ENCODE data around the gene RFTN1.

Gene RFTN1

DNA sequence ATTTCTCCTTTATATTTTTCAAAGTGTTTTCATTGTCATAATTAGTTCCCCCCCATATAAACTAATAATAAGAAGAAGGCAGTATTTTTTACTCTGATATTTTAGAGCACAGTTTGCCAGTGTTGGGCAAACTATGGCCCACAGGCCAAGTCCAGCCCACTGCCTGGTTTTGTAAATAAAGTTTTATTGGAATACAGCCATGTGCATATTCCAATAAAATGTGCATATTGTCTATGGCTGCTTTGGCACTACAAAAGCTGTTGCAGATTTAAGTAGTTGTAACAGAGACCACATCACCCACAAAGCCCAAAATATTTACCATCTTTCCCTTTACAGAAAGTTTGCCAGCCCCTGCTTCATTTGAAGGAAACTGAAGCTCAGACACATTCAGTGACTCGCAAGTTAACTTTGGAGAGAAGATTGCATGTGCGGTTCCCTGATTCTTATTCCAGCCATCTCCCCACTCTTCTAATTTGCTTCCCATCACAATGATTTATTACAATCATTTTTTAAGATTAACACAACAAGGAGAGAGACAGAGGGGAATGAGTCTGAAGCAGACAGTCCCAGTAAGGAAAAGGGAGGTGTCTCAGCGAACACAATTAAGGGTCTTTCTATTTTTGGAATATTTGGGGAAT is 48.9 kb downstream of the RFTN1 start:
- no peak for DNase-seq (ENCODE audit: low spot score)

DNA sequence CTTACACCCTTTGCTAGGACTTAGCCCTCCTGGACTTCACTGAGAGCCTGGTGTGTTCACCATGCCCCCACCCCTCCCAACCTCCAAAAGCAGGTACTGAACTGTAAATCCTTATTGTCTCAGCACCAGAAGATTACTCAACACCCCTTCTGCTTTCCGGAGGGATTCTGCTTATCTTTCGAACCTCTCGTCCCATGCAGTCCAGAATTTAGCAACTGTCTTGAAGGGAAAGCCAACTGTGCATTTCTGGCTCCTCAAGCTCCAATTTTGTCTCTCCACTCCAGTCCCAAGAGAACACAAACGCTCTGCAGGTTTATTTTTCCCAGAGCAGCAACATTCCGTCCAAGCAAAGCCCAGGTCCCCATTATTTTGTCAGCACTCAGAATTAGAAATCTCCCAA is 49.6 kb downstream of the RFTN1 start:
- no peak for DNase-seq (ENCODE audit: low spot score)

DNA sequence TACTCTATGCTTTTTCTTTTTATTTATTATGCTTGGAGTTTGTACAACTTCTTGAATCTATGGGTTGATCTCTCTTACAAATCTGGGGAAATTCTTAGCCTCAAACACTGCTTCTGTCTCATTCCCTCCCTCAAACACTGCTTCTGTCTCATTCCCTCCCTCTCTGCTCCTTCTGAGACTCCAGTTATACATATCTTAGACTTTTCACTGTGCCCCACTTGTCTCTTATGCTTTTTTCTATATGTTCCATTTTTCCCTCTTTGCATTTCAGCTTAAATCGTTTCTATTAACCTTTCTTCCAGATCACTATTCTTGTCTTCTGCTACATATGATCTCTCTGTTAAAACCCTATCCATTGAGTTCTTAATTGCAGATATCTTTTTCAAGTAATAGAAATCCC is 50.4 kb downstream of the RFTN1 start:
- no peak for DNase-seq (ENCODE audit: low spot score)

DNA sequence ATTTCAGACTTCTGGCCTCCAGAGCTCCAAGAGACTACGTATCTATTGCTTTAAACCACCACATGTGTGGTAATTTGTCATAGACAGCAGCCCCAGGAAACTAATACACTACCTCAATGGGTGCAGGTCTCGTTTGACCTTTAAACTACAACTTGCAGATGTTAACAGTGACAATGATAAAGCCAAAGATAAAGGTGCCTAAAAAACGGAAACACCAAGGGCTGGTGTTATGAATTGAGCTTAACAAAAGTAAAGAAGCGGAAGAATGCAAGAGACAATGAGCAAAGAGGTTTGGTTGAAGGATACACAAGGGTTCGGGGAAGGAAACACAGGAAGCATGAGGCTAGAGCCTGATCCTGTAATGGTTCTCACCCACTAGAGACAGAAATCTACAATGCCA is 50.8 kb downstream of the RFTN1 start:
- DNase-seq (ENCODE audit: low spot score), result no peak

DNA sequence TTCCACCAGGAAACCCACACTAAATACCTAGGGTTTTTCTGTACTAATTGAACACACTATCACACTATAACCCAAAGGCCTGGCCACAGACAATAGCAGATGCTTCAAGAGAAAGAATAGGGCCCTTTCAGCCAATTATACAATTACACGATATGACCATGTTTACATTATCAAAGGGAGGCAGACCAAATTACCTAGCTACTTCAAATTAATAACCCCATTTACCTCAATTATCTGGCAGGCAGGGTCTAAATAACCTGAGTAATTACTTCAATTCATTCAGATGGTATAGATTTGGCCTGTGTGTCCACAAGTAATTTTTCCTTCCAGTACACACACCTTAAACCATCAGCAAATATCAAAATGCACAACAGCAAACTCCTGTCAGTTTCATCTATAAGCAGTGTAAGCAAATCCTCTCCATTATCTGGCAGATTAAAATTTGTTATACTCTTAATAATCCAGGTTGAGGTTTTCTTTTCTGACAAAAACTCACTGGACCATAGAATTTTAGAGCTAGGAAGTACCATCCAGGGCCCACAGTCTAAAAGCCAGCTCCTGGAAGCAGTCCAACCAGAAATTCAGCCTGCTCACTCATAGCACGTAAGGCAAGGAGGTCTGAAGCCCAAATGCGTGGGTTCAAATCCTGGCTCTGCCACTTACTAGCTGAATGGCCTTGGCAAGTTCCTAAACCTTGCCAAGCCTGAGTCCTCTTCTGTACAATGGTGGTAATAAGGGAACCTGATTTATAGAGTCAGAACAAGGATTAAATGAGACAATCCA is 51.8 kb downstream of the RFTN1 start:
- no peak for DNase-seq (ENCODE audit: low spot score)

DNA sequence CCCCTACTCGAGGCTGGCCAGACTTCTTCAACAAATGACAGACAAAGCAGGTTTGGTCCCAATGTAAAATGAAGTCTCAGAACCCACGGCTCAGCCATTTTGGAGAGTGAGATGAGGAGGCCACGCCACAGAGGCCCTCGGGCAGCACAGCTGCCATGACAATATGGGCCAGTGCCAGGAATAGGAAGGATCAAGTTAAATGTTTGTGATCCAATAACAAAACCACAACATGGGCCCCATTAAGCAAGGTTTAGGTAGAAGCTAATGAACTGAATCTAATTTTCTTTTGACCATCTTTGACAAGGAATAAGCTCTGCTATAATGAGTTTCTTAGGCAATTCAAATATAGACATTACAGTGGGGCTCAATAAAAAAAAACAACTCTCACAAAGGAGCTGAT is 52.6 kb downstream of the RFTN1 start:
- no peak for DNase-seq (ENCODE audit: low spot score)

DNA sequence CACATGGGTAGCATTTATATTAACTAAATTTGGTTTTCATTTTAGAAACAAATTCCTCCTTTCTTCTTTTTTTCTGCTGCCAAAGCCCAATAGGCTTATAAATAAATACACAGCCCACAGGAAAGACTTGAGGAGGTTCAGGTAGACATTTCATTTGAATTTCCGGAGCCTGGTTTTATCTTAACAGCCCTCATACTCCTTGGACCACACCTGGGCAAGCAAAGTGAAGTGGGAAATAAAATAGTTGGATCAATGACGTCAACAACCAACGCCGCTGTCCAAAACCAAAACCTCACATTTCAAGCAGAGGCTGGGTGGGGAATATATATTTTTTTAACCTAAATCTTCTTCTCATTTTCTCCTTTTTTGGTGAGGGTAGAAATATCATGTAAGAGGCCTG is 53.2 kb downstream of the RFTN1 start:
- no peak for DNase-seq (ENCODE audit: low spot score)

DNA sequence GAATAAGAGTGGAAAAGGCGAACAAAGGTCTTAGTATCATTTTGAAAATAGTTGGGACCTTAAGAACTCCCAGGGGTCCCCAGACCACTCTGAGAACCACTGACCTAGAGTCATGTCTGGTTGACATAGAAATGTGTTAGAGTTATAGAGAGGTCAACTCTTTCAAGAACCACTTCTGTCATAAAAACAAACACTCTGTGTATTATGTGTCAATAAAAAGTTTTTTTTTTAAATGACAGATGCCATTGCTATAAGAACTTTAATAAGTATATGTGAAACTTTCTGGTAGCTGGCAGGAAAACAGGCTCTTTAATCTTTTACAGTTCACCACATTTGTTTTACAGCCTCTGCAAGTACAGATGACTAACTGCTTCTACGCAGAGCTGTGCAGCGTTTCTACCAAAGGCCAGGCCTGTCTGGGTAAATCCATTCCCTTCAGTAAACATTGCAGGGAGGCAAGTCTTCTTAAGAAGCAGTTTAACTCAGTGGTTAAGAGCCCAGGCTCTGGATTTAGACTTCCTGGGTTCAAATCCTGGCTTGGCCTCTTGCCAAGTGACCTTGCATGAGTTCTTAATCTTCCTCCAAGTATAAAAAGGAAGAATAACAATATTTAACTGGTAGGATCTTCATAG is 56.6 kb downstream of the RFTN1 start:
- no peak for DNase-seq (ENCODE audit: low spot score)

DNA sequence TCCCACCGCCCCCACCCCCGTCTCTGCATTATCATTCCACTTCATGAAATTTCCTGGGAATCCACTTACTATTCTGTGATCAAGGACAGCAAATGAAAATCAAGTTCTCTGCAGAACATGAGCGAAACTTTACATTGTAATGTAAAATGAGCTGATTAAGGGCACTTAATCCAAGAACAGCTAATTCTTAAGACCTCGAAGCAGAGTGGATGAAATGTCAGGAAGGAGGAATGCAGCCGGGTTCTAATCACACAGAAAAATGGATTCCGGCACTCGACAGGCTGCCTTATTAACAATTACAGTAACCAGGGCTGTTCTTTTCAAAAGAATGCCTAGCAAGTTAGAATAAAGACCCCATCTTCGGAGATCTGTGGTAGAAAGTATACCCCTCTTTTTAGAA is 57.5 kb downstream of the RFTN1 start:
- DNase-seq (ENCODE audit: low spot score), result no peak

DNA sequence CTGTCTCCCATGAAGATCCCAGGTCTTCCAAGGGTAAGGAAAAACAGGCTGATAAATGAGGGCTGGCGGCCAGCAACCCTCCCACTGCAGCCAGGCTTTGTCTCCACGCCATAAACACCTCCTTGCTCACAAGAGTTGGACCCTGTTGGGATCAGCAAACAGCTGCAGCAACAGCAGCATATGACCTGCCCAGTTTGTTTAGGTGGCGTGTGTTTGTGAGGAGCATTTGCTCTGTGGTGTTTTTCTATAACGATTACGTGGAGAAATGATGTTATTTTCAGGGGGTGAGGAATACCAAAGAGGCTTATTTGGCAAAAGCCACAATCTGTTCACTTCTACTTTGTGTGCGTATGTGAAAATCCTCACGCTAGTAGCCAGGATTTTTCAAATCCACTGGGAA is 58.5 kb downstream of the RFTN1 start:
- no peak for DNase-seq (ENCODE audit: low spot score)

DNA sequence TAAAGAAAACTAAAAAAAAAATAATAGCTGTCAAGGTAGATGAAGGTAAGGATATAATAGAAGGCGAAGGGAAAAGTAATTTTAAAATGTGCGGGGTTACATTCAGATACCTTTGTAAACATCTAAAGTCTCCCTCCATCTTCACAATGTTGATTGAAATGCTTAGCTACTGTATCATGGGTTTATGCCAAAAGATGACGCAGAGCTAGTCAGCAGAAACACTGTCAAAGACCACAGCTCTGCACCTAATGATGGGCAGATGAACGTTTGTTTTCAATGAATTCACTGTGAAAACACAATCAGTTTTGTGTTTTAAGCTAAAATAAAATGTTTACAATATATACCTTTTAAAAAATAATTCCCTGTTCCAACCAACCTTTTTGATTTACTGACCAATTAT is 61.2 kb downstream of the RFTN1 start:
- peak; percentile 67 for DNase-seq (ENCODE audit: low spot score)

DNA sequence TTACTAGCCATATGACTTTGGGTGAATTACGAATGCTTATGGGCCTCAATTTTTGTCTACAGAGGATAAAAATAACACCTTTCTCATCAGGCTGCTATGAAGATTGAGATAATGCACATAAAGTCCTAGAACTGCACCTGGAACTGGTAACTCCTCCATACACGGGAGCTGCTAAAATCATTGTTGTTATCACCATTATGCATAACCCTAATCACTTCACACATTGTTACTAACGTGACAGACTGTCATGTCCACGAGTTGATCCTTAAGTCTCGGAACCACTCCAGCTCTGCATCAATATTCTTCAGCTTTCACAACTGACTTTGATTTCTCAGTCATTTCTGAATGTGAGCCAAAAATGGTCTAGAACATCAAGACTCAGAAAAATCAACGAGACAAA is 64.1 kb downstream of the RFTN1 start:
- DNase-seq (ENCODE audit: low spot score), result no peak

DNA sequence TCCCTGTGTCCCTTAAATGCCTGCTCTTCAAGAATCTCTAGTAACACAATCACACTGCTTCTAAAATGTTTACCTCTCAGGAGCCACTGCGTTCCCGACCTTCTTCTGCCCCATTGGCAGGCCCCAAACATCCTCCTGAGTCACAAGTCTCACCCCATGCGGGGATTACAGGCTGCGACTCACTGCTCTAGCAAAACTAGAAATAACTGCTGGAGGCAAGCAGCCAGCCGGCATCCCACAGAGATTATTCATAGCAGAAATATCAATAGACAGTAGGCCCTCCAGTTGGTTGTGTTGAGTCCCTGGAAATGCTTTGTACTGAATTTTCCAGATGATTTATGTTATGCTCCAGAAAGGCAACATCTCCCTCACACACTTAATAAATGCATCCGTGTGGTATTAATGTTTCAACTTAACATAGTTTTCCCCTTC is 64.8 kb downstream of the RFTN1 start:
- peak; percentile 67 for DNase-seq (ENCODE audit: low spot score)

DNA sequence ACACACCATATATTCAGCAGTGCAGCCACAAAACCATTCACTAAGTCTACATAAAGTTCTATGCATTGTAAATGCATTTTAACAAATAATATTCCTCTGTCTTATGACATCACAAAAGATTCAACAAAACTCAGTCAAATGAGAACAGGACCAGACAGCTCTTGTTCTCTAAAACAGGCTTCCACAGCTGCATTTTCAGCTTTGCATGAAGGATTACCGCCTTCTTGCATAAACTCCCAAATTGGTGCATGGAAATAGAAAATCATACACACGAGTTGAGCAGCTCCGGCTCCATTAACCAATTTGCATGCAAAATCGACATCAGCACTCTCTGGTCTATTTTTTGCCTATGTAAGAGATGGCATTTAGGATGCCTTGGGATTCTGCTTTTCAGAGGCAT is 66.4 kb downstream of the RFTN1 start:
- DNase-seq (ENCODE audit: low spot score), result no peak

DNA sequence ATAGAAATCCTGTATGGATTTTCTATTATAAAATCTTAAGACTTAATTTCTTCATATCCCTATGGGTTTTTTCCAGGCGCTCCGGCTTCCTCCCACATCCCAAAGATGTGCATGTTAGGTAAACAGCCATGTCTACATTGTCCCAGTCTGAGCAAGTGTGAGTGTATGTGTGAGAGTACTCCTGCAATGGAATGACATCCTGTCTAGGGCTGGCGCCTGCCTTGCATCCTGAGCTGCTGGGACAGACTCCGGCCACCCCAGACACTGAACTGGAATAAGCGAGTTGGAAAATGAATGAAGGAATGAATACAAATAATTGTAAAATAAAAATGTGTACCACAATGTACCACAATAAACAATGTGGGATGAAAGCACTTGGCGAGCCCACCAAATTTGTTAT is 69.2 kb downstream of the RFTN1 start:
- no peak for DNase-seq (ENCODE audit: low spot score)

DNA sequence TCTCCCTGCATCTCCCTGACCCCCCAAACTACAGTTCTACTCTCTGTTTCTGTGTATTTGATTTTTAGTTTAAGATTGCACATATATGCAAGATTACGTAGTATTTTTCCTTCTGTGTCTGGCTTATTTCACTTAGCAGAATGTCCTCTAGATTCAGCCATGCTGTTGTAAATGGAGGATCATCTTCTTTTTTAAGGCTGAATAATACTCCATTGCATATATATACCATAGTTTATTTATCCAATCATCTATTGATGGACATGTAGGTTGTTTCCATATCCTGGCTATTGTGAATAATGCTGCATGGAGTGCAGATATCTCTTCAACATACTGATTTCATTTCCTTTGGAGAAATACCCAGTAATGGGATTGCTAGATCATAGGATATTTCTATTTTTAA is 70.8 kb downstream of the RFTN1 start:
- DNase-seq (ENCODE audit: low spot score), result no peak

DNA sequence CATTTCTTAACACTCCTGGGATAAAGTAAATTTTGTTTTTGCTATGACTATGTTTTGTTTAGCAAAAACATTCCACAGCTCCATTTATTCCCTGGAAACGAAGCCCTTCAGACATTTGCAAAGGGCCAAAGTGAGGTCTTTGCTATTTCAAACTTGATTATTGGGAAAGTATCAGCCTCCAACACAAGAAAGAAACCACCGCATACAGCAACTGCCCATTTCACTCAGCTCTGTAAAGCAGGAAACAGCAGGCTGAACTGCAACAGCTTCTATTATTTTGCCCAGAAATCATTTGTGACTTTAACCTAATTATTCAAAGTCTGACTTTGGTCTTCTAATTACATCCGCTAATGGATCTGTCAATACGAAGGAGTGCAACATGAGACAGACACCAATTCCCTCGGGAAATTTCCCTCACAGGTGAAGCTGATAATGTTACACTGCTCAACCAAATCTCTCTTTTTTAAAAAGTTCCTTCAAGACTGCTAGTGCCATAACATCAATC is 72.1 kb downstream of the RFTN1 start:
- DNase-seq (ENCODE audit: low spot score), result no peak

DNA sequence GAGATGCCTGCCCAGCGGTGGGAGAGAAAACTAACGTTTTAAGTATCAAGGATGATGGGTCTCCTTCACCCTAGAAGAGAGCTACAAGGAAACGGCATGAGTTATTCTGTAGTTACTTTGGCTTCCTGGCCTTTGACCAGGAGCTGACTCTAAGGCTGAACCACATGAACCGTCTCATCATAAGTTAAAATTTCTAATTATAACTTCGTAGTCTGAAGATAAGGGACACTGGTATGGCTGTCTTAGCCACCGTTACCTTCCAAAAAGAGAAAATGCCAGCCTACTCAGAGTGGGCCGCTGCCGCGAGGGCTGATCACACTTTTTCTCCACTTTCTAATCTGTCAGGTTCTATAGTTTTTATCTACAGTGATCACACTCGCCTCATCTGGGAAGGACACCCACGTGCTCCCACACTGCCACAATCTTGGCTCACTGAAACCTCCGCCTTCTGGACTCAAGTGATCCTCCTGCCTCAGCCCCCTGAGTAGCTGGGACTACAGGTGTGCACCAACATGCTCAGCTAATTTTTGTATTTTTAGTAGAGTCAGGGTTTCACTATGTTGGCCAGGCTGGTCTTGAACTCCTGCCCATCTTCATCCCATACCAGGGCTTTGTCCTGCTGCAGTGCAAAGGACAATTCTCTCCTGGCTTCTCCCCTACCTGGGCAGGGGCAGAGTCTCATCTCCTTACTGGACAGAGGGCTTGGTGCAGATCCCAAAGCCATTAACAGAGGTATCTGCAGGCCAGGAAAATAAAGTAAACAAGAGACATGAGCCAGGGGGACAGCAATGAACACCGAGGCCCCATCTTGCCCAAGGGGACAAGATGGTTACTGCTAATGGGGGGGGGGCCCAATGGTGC is 73.4 kb downstream of the RFTN1 start:
- DNase-seq (ENCODE audit: low spot score), result no peak

DNA sequence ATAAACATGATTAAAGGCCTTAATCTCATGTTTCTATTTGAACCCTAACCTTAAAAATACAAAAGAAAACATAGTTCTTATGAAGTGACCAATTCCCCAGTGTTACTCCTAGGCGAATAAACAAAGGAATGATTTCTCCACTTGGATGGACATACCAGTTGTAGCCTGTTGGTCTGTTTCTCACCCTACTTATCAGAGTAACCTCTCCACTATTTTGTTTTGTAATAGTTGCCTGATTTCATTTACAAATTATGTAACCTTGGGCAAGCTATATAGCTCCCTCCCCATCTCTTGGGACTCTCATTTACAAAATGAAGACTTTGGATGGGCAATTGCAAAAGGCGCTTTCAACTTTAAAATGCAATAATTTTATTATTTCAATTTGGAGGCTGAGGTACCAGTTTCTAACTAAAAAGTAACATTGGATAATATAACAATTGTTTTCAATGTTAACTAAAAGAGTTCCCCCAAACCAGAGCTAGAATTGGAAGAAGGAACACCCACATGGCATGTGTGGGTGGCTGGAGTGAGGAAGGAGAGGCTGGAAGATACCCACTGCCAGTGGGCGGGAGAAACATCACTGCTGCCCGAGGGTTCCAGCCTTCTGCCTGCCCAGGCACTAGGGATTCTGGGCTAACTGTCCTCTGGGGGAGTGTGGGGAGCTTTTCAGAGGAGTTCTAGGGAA is 74.2 kb downstream of the RFTN1 start:
- DNase-seq (ENCODE audit: low spot score), result no peak

DNA sequence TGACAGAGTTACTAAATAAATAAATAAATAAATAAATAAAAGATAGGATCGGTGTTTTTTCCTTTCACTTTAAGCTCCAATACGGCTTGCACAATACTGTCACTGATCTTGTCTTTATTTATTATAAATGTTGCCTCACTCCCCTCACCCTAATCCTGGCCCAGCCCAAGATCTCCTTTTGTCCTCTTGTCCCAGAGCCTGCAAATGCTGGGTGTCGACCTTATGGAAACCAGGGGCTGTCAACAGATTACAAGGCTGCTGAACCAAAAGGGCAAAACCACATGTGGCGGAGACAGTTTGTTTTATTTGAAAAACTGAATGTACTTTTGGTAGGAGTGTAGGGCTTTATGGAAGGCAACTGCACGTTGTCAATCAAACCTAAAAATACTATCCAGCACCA is 75.9 kb downstream of the RFTN1 start:
- no peak for DNase-seq (ENCODE audit: low spot score)

DNA sequence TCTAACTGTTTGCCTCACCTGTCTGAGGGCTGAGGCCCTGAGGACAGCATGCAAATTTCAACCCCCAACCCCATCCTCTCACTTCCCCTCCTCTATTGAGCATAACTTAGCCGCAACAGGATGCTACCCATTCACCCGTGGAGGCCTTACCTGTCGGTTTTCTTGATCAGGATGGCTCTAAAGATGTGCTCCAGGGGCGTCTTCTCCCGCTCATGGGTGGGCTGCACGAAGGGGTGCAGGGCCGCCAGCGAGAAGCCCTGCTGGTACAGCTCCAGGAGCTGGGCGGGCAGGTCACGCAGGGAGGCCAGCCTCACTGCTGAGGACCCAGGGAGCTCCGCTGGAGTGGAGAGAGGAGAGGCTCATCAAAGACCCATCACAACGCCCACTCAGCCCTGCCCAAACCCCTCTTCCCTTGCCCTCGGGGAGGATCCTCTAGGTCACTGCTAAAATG is 79.8 kb downstream of the RFTN1 start:
- no peak for DNase-seq (ENCODE audit: low spot score)

DNA sequence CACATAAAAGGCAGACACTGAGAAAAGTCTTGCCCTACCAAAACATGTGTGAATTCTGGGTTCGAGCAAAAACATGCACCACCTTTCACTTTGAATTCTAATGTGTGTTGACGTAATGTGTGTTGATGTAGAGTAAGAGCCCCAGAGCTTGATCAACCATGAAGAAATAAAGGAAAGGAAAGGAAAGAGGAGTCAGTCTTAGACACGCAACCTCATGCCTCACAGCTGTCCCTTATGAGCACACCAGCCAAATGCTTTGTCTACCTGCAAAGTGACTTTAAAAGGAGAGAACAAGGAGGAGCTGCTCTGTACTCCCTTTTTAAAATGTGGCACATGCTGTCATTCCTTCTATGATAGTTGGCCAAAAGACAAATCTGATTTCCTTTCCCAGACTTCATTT is 80.8 kb downstream of the RFTN1 start:
- no peak for DNase-seq (ENCODE audit: low spot score)

Measured in RKO (cell line).